Measurements from ENCODE around the gene ASB7.
"Not testable (repeated sequence)": the region's sequence is repeated elsewhere in the genome, so short reads cannot be mapped to it uniquely, and the experiment has no call there.

ASB7 gene

DNA sequence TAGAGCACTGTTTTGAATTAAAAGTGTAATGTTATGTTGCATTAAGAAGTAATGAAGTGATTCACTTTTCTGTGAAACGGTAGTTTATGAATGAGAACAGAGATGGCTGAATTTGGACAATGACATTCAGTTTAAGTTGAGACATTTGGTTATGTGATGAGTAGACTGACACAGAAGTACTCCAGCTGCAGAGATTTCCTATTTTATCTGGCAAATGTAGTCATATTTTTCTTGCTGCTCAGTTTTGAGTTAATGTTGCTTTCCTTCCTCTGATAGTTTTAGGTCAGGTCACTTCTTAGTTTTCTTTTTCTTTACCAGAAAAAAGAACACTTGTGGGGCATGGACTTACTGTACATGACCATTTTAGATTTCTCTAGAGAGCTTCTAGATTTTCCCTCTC, 51.2 kb downstream of the ASB7 start:
- no peak for DNase-seq

- no peak for DNase-seq
These were observed 56.5 kb downstream of the ASB7 start for GRCh38 chr15:100658895-100659294.

DNA sequence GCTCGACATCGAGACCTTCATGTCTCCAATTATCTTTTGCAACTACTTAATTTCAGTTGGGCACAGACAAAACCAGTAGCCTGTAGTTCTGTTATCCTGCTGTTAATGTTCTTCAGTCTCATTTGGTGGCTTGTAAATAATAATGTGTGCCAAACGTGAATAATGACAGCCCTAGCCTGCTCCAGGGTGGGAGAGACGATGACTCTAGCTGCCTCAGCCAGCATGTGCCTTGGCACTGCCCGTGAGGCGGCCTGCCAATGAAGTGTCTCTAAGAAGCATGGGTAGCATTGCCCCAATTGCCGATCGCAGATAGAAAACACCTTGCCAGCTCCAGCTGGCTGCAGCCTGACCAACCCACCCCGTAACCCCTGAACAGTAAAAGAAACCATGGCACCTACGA, 58.8 kb downstream of the ASB7 start:
- DNase-seq = no peak

DNA sequence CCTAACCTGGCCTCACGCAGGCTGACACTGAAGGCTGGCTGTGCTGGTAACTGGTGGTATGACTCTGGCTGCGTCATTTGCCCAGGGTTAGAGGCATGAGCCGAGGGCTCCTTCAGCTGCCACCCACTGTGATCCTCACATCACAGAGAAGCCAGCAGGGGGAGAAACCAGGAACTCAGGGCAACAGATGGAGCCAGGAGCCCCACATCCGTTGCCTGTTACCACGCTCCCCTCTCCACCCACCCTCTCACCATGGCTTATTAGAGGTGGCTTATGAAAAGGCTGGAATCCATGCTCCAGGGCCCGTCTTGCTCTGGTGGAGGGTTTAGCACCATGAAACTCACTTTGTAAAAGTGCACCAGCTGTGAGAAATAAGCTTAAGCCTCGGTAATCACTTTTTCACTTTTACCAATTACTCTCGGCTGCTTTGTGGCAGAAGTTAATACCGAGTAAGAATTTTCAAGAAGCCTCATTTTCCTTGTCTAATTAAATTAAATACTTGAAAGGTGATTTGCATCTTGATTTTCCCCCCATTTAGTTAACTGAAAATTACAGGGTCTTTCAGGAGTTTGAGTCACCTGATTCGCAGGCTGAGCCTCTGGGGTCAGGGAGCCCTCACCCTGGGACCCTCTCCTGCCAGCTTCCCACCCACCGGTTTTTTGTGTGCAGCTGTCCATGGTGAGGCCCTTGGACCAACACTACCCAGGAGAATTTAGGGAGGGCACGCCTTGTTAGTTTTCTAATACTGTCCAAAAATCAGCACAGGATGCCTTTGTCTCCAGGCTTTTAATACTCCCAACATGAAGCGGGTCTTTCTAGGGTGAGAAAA, 60.9 kb downstream of the ASB7 start:
- DNase-seq = no peak

GRCh38 chr15:100663915-100664281, 61.5 kb downstream of the ASB7 start:
- no peak for DNase-seq

DNA sequence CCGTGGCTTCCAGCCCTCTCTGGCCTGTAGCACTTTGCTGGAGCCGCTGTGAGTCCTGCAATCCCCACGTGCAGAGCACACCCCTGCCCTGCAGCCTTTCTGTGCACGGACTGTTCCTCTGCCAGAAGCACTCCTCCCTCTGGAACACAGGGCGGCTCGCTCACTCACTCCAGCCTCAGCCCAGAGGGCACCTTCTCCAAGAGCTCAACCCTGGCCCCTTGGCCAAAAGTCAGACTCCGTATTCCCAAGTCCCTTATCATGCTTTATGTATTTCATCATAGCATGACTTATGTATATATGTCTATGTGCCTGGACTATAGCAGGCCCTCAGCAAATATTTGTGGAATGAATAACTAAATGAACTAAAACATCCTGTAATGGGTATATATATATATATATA, 63.2 kb downstream of the ASB7 start:
- DNase-seq = no peak

GRCh38 chr15:100667405-100668347, 65.3 kb downstream of the ASB7 start:
- DNase-seq = no peak

- DNase-seq = no peak
These were observed 66.0 kb downstream of the ASB7 start for GRCh38 chr15:100668348-100668745.

DNA sequence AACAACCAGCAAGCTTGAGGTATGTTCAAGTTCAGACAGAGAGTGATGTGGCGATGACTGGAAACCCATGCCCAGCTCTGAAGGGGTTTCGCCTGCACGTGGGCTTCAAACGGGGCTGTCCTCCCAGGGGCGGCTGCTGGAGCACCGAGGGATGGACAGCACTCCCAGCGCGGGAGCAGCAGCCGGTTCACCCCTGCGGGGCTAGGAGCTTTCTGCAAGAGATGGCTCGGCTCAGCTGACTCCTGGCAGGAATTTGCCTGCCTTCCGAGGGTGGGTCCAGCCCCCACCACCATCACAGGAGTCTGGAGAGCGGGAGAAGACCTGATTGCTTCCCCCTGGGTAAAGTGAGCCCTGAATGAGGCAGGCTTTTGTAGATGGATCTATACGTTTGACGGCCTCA, 66.9 kb downstream of the ASB7 start:
- DNase-seq = no peak

DNA sequence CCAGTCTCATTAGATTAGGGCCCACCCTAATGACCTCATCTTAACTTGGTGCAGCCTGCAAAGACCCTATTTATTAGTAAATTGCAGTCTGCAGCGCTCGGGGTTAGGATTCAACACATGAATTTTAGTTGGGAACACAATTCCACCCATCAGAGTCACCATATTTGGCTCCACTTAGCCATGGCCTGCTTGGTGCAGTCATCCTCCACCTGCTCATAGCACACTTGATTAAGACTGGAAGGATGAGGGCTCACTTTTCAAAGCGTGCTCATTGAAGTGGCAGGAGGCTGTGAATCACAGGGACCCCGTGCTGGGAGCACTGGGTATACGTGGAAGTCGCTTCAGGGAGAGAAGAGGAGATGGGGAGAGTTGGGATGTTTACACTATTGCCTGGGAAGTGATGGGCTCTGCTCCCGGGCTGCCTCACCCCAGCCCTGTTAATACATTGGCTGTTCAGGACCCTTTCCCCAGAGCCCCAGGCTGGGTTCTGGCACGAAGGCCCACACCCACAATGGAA, 68.2 kb downstream of the ASB7 start:
- DNase-seq = no peak

DNA sequence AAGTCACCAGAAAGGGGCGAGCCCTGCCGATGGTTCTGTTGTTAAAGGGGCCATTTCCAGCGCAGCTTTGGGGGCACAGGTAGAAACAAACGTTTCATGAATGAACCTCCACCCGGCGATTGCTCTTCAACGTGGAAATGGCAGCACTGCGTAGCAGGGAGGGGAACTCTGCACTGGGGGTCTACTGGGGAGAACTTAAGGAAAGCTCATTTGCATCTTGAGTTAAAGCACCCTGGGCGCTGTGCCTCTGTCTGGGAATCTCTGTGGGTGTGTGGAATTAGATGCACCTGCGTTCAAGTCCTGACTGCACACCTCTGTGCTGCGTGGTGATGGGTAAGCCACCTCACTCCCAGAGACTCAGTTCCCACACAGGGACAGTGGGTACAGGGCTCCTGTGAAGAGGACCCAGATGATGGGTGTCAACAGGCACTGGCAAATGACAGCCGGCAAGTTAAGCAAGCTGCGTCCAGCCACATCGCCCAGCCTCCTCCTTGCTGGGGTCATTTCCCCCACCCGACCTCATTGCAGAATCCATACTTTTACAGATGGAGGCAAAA, 68.8 kb downstream of the ASB7 start:
- DNase-seq = no peak

- DNase-seq = no peak
These were observed 69.6 kb downstream of the ASB7 start for GRCh38 chr15:100671858-100672543.

DNA sequence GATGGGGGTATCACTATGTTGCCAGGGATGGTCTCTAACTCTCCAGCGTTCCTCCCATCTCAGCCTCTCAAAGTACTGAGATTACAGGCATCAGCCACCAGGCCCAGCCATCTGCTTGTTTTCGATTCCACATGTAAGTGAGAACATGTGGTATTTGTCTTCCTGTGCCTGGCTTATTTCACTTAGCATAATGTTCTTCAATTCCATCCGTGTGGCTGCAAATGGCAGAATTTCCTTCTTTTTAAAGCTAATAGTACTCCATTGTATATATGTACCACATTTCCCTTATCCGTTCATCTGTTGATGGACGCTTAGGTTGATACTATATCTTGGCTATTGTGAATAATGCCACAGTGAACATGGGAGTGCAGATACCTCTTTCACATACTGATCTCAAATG, 70.6 kb downstream of the ASB7 start:
- DNase-seq = no peak

GRCh38 chr15:100679151-100679550, 76.8 kb downstream of the ASB7 start:
- not testable (repeated sequence) for DNase-seq

GRCh38 chr15:100680726-100681125, 78.3 kb downstream of the ASB7 start:
- no peak for DNase-seq

- no peak for DNase-seq
These were observed 79.0 kb downstream of the ASB7 start for GRCh38 chr15:100681335-100681746.

DNA sequence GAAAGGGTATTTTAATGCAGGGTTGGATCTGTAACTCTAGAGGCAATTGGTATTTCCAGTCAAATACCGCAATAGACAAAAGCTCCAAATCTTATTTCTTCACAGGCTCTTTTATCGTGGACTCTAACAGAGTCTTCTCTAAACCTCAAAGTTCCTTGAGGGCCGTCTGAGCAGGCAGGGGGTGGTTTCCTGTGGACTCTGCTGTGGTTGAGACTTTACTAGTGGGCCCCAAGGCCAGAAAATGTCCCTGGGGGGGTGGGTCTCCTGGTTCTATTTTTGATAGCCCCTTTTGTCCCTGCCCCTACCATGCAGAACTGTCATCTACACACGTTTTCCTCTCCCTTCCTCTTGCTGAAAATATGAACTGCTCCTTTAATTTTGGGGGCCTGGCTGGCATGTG, 80.1 kb downstream of the ASB7 start:
- DNase-seq = no peak

DNA sequence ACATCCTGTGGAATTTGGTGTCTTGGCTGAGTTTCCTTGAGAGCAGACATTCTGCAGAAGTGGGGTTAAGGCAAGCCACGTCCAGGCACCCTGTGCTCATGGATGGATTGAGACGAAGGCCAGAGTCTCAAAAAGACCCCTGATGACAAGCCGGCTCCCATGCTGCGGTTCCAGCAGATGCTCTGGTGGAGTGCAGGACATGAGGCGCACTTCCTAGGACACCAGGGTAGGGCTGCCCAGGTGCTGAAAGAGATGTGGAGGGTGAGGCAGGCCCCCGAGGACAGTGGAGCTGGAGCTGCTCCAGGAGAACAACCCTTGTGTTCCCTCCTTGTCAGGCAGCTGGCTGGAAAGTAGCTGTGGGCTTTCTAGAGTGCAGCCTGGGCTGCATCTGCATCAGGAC, 81.0 kb downstream of the ASB7 start:
- no peak for DNase-seq

DNA sequence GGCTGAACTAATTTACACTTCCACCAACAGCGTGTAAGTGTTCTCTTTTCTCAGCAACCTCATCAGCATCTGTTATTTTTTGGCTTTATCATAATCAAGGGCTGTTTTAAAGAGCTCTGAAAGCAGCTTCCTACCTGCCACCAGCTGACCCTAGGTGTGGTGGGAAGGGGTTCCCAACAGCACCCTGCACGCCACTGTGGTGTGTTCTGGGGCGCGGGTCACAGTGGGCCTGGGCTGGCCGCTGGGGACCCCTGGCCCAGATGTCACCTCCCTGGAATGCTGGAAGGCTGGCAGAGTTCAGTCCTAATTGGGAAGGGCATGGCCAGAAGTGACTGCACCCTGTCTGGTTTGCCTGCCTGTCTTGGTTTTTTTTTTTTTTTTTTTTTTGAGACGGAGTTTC, 82.2 kb downstream of the ASB7 start:
- no peak for DNase-seq

DNA sequence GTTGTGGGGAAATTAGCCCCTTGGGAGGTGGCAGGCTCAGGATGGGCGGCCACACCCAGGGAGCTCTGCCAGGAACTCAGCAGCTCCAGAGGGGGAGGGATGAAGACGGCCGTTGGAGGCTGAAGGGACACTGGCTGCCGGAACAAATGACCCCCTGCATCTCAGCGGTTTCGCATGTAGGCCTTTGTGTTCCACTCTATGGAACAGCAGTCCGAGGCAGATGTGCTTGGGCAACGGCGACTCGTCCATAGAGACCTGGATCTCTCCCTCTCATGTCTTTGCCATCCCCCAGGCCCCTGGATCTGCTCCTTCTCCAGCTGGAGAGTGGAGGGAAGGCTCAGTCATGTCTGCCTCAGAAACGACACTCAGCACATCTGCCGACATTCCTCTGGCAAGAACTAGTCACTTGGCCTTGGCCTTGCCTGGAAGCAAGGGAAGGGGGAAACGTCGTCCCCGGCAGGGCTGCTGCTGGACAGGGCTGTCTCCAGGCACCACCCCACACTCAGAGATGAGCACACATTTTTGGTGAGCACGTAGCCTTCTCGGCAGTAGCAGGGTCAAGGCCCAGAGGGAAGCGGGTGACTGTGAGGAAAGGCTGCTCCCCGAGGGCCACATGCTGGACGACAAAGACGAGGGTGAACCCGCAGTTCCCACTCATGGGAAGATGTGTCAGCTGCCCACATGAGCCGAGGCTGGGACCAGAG, 83.8 kb downstream of the ASB7 start:
- DNase-seq = no peak

DNA sequence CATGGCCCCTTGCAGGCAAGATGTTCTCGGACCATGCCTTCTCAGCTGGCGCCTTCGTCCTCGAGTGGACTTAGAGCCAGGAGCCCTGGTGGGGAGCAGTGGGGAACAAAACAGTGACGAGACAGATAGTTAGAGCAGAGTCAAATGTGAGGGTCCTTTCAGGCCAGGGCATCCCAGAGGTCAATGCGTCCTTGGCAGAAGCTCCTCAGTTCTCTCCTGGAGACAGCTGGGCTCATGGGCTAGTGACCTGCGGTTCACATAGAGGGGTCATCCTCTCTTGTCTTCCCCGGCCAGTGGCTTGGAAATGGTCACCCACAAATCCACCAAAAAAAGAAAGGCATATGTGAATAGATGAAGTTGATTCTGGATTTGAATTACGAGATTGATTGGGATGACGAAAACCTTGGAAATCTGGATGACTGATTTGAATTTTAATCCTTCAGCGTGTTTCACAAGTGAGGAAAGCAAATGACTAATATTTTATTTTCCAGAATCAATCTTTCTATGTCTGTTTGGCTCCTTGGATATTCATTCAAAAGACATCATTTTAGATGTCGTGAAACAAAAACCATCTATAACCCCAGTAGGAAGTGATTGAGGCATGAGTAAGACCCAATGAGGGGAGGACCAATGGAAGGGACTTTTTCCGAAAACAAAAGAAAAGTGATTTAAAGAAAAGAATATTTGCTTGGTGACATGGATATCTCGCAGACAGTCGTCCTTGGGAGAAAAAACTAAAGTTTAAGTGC, 84.5 kb downstream of the ASB7 start:
- DNase-seq = no peak

Measured in activated CD4-positive, alpha-beta T cell treated with anti-CD3 and anti-CD28 coated beads, Interleukin-2, amount 50 U/mL, for 48 hours (primary cell).